ENCODE results near the gene ZNF526. TPM values are rescaled to one million over a fixed set of nuclear protein-coding genes. Genes with fewer than 3 reads are reported as not detected.
A peak's percentile ranks its signal among the peaks of the same experiment; 100 is the strongest.

ZNF526 gene
- total and polyA plus RNA-seq, 9 of the 15 experiments (the other 6 are each of a cell fraction or from before 2014, with no cell fraction given) = 1.3 to 17.9 (median 6.2) TPM

GRCh38 chr19:42229855-42230351, 9.8 kb downstream of the ZNF526 start (continued):
- no peak for TF ChIP-seq HBP1 (CRISPR knock-in tag; IDR thresholded peaks at IDR 0.05)
- TF ChIP-seq BRCA1 (IDR thresholded peaks at IDR 0.05) = no peak
- no peak for TF ChIP-seq BRCA1 (CRISPR knock-in tag; IDR thresholded peaks at IDR 0.05)
- no peak for TF ChIP-seq IRF9 (tag; IDR thresholded peaks at IDR 0.05)
- no peak for TF ChIP-seq GTF2B (IDR thresholded peaks at IDR 0.05; ENCODE audit: extremely low read depth, insufficient read length)
- peak; percentile 94 for TF ChIP-seq HMBOX1 (IDR thresholded peaks at IDR 0.05)
- TF ChIP-seq HNRNPL (IDR thresholded peaks at IDR 0.05; ENCODE audit: low read depth, low read length) = no peak
- TF ChIP-seq FOXK1 (CRISPR knock-in tag; IDR thresholded peaks at IDR 0.05; ENCODE audit: borderline replicate concordance) = no peak
- TF ChIP-seq USF2 (CRISPR knock-in tag; IDR thresholded peaks at IDR 0.05) = no peak
- no peak for TF ChIP-seq SRSF1 (IDR thresholded peaks at IDR 0.05; ENCODE audit: low read depth, low read length)
- TF ChIP-seq ZNF395 (CRISPR knock-in tag; IDR thresholded peaks at IDR 0.05) = no peak
- no peak for TF ChIP-seq ZFPM2 (CRISPR knock-in tag; IDR thresholded peaks at IDR 0.05)
- TF ChIP-seq ID3 (CRISPR knock-in tag; IDR thresholded peaks at IDR 0.05) = no peak
- no peak for TF ChIP-seq ID3 (tag; IDR thresholded peaks at IDR 0.05)
- TF ChIP-seq MCM2 (IDR thresholded peaks at IDR 0.05; ENCODE audit: low read depth) = no peak
- TF ChIP-seq ZNF398 (CRISPR knock-in tag; IDR thresholded peaks at IDR 0.05) = no peak
- no peak for TF ChIP-seq PPARD (CRISPR knock-in tag; IDR thresholded peaks at IDR 0.05)

Data from K562 (cell line).